HepG2 (cell line): ENCODE measurements around the gene DSCAM. TPM values are rescaled to one million over a fixed set of nuclear protein-coding genes. Genes with fewer than 3 reads are reported as not detected.

Source experiments
- ATAC-seq: fragments of 200-7000 bp; cut with Tn5 transposase; 3 replicates; pipeline ENCODE4 v1.9.1; 2020; ENCODE audit warnings: mild to moderate bottlenecking, moderate library complexity
- BruUV-seq: library from RNA; stranded (reverse); fragments of 400-500 nt; replicated peaks from 2 replicates; lab custom pipeline; 2021; lab: Mats Ljungman, UMichigan
- CTCF ChIA-PET: fragments of 300-600 bp; formaldehyde crosslinking; extraction: SDS; loops from one replicate; lab custom pipeline; 2021; ENCODE audit warnings: low total read pairs, inconsistent platforms, low intra/inter-chr PET ratio; lab: Yijun Ruan, JAX
- POLR2A ChIA-PET: fragments of 350-600 bp; sonication (Branson Sonifier 250); formaldehyde crosslinking; loops from one replicate; lab custom pipeline; 2020; ENCODE audit warnings: antibody characterized with exemption, inconsistent platforms; lab: Yijun Ruan, JAX
- DNase-seq: peaks from one replicate; pipeline ENCODE4 v3.0.0-alpha.2; 2015; ENCODE audit warnings: low spot score
- FAIRE-seq: peaks from 3 replicates; lab custom pipeline; 2011; peaks lifted over from hg19 to GRCh38; lab: Jason Lieb, UNC
- H2AFZ ChIP-seq: one replicate; pipeline ENCODE4 v1.6.1; 2011; ENCODE audit warnings: low read length, inconsistent platforms
- H3K27ac ChIP-seq: fragments of 300-600 bp; 3 replicates; pipeline ENCODE4 v1.8.0; 2011; ENCODE audit warnings: mixed run types, mild to moderate bottlenecking, mixed read lengths, low read length, inconsistent platforms; ENCODE audit not compliant: insufficient read depth; ENCODE audit errors: extremely low read length
- H3K27me3 ChIP-seq, 2 experiments: fragments of 200-600 bp in 1 of 2; 2 replicates in 1 of 2; 3 replicates in 1 of 2; pipeline versions ENCODE4 v1.6.0 to v1.8.0; 2011; ENCODE audit warnings: low read length in 2 of 2, mild to moderate bottlenecking in 2 of 2, moderate library complexity in 2 of 2, inconsistent platforms in 1 of 2; ENCODE audit not compliant: insufficient read depth in 2 of 2, control insufficient read depth in 1 of 2
- H3K36me3 ChIP-seq, 2 experiments: fragments of 200-600 bp in 1 of 2; replicated peaks in 1 of 2; 2 replicates in 1 of 2; 3 replicates in 1 of 2; pipeline versions ENCODE4 v1.5.1 to v1.8.0; 2011; ENCODE audit warnings: low read length in 2 of 2, inconsistent platforms in 1 of 2; ENCODE audit not compliant: insufficient read depth in 2 of 2, control insufficient read depth in 1 of 2
- H3K4me1 ChIP-seq: 2 replicates; pipeline ENCODE4 v1.5.1; 2012; ENCODE audit warnings: low read length, inconsistent platforms; ENCODE audit not compliant: insufficient read depth
- H3K4me2 ChIP-seq: 2 replicates; pipeline ENCODE4 v1.6.0; 2011; ENCODE audit warnings: low read depth, low read length, inconsistent platforms
- H3K4me3 ChIP-seq, 3 experiments: fragments of 200-600 bp in 1 of 3; sonication (generic), shearing (Covaris generic) in 1 of 3; replicated peaks in 1 of 3; 2 replicates each; pipeline ENCODE4 v1.5.1; 2011 to 2016; ENCODE audit warnings: low read length in 3 of 3, inconsistent platforms in 2 of 3, low read depth in 2 of 3, mild to moderate bottlenecking in 2 of 3, control low read depth in 1 of 3, mixed read lengths in 1 of 3; ENCODE audit not compliant: insufficient read depth in 1 of 3
- H3K79me2 ChIP-seq: one replicate; pipeline ENCODE4 v1.6.1; 2011; ENCODE audit warnings: low read length, inconsistent platforms; ENCODE audit not compliant: insufficient read depth
- H3K9ac ChIP-seq: 2 replicates; pipeline ENCODE4 v1.6.0; 2011; ENCODE audit warnings: mild to moderate bottlenecking, low read depth, low read length, inconsistent platforms; ENCODE audit not compliant: insufficient read depth
- H3K9me3 ChIP-seq: 2 replicates; pipeline ENCODE4 v1.5.1; 2012; ENCODE audit warnings: mild to moderate bottlenecking, low read length
- H4K20me1 ChIP-seq: 2 replicates; pipeline ENCODE4 v1.6.0; 2011; ENCODE audit warnings: inconsistent platforms, mild to moderate bottlenecking, low read length, moderate library complexity; ENCODE audit not compliant: insufficient read depth
- ARNT ChIP-seq: fragments of 450-650 bp; IDR thresholded peaks from 2 replicates; pipeline ENCODE4 v1.6.1; 2017
- EEA1 ChIP-seq: sonication (generic); formaldehyde crosslinking; IDR thresholded peaks from 2 replicates; pipeline ENCODE4 v1.5.1; 2020; ENCODE audit warnings: mild to moderate bottlenecking, missing genetic modification reagents, borderline replicate concordance
- IKZF1 ChIP-seq: fragments of 450-650 bp; IDR thresholded peaks from 2 replicates; pipeline ENCODE4 v1.7.1; 2016
- MLLT10 ChIP-seq: sonication (generic); formaldehyde crosslinking; IDR thresholded peaks from 2 replicates; pipeline ENCODE4 v1.4.0; 2020; ENCODE audit warnings: missing genetic modification reagents
- NR2F1 ChIP-seq, 2 experiments: fragments of 450-650 bp in 1 of 2; formaldehyde crosslinking in 1 of 2; IDR thresholded peaks; 2 replicates each; pipeline versions ENCODE4 v1.5.0 to v1.6.1; 2016 to 2020; ENCODE audit warnings: mild to moderate bottlenecking in 1 of 2, missing compliant biosample characterization in 1 of 2, missing genetic modification reagents in 1 of 2, moderate library complexity in 1 of 2
- POLR2G ChIP-seq: fragments of 200-400 bp; formaldehyde crosslinking; IDR thresholded peaks from 2 replicates; pipeline ENCODE4 v1.6.1; 2018; ENCODE audit warnings: mild to moderate bottlenecking, low read depth, low read length, moderate library complexity
- SOX6 ChIP-seq, 2 experiments: fragments of 450-650 bp in 1 of 2; sonication (generic) in 1 of 2; formaldehyde crosslinking in 1 of 2; IDR thresholded peaks; 2 replicates each; pipeline versions ENCODE4 v1.4.0 to v1.6.1; 2017 to 2020; ENCODE audit warnings: antibody characterized with exemption in 1 of 2, mild to moderate bottlenecking in 1 of 2, missing genetic modification reagents in 1 of 2
- ZKSCAN5 ChIP-seq: sonication (generic); formaldehyde crosslinking; IDR thresholded peaks from 2 replicates; pipeline ENCODE4 v1.5.1; 2020; ENCODE audit warnings: mild to moderate bottlenecking, missing genetic modification reagents
- ZNF232 ChIP-seq: sonication (generic); formaldehyde crosslinking; IDR thresholded peaks from 2 replicates; pipeline ENCODE4 v1.4.0; 2020; ENCODE audit warnings: missing genetic modification reagents, borderline replicate concordance
- ZNF329 ChIP-seq: sonication (generic); formaldehyde crosslinking; IDR thresholded peaks from 2 replicates; pipeline ENCODE4 v1.9.0; 2021; ENCODE audit warnings: low read depth, mild to moderate bottlenecking, missing genetic modification reagents
- WGBS: methylation state at CpG from one replicate; pipeline ENCODE4 v1.1.6; 2017; ENCODE audit warnings: low lambda C conversion rate; 5-methylcytosine and 5-hydroxymethylcytosine counted together
- in situ Hi-C: cut with HindIII; loops from 2 replicates; pipeline ENCODE4 v1.10.0; 2017; ENCODE audit warnings: low pct_unique_long_range_greater_than_20kb; ENCODE audit not compliant: extremely low pct_ligation_motif_present
- intact Hi-C: fragments of 100-400 bp; cut with micrococcal nuclease; formaldehyde crosslinking; loops from one replicate; pipeline ENCODE4 v1.10.0; 2022; ENCODE audit not compliant: unreplicated experiment
- polyA plus RNA-seq, 8 experiments: library from polyadenylated mRNA; depleted of rRNA in 3 of 8; stranded (reverse) in 7 of 8; unstranded in 1 of 8; fragments of >200 nt; fragmentation: Illumina TruSeq in 4 of 8; extraction: Trizol in 4 of 8; gene quantifications; 2 replicates each; pipeline versions ENCODE4 v1.2.1 to v1.2.3, GENCODE V29; 2011 to 2016; ENCODE audit warnings: low read depth in 4 of 8, missing spikeins in 1 of 8, mixed read lengths in 1 of 8; ENCODE audit not compliant: insufficient read depth in 1 of 8
- total RNA-seq, 5 experiments: library from RNA; depleted of rRNA; stranded (reverse); fragments of >200 nt; fragmentation: Illumina TruSeq; extraction: Trizol; gene quantifications; 2 replicates each; pipeline ENCODE4 v1.2.3, GENCODE V29; 2016; ENCODE audit warnings: low read depth in 1 of 5

Gene DSCAM
- total and polyA plus RNA-seq, 2 of the 13 experiments (the other 11 are each of a cell fraction or from before 2014, with no cell fraction given): not detected

- Histone ChIP-seq H3K36me3 (no peaks in the 10 kb centered on the region), H3K27me3 (no peaks in the 10 kb centered on the region), H3K27ac (no peak overlapping the region), H3K4me1 (no peaks in the 10 kb centered on the region), H3K4me3 (no peak overlapping the region), H3K79me2 (no peaks in the 10 kb centered on the region), H4K20me1 (no peaks in the 10 kb centered on the region), H3K9me3 (peaks cover 95% of the 10 kb centered on the region), H3K4me2 (no peak overlapping the region), H2AFZ (no peak overlapping the region), H3K9ac (no peak overlapping the region)
- in situ Hi-C loops (no loop called here), intact Hi-C loops (no loop called here)
- POLR2A ChIA-PET: no interaction called here
- TF ChIP-seq ZKSCAN5 (CRISPR knock-in tag): no peak
- TF ChIP-seq ARNT: no peak
- no peak for TF ChIP-seq IKZF1
- no peak for TF ChIP-seq EEA1 (CRISPR knock-in tag)
- no peak for TF ChIP-seq MLLT10 (CRISPR knock-in tag)
- TF ChIP-seq POLR2G: no peak
- TF ChIP-seq SOX6 (IDR thresholded peaks at IDR 0.05): no peak
- no peak for TF ChIP-seq SOX6 (CRISPR knock-in tag; IDR thresholded peaks at IDR 0.05)
- no peak for TF ChIP-seq ZNF232
- TF ChIP-seq NR2F1 (CRISPR knock-in tag; IDR thresholded peaks at IDR 0.05): no peak
- no peak for TF ChIP-seq ZNF329 (CRISPR knock-in tag)
- FAIRE-seq: no peak
- CTCF ChIA-PET: no interaction called here
- WGBS: 24% methylated on average over 7 of the region's 9 CpGs
- no TSS peak for BruUV-seq
- ATAC-seq: no peak
- DNase-seq: no peak
Measured at GRCh38 chr21:40208206-40208947, 638.6 kb downstream of the DSCAM start.
